Stimulated activated CD4-positive, alpha-beta T cell treated with anti-CD3 and anti-CD28 coated beads, TNF-alpha, amount 100 ng/mL, for 1 hour (primary cell): ENCODE data around the gene HRG.
"Not testable (repeated sequence)": the region's sequence is repeated elsewhere in the genome, so short reads cannot be mapped to it uniquely, and the experiment has no call there.

ENCODE experiments used
- DNase-seq, 3 donors: peaks; one replicate each; pipeline ENCODE4 v3.0.0-alpha.2; 2020; ENCODE audit warnings: low read depth in 3 of 3, low spot score in 1 of 3

The HRG gene

GRCh38 chr3:186680869-186681268 lies 15.1 kb downstream of the HRG start:
- no peak for DNase-seq

- no peak for DNase-seq
Observed at GRCh38 chr3:186682812-186683211, 17.0 kb downstream of the HRG start.

GRCh38 chr3:186683979-186684378 lies 18.2 kb downstream of the HRG start:
- no peak for DNase-seq

- not testable (repeated sequence) for DNase-seq
Observed at GRCh38 chr3:186686475-186686874, 20.7 kb downstream of the HRG start.

GRCh38 chr3:186687120-186687651 lies 21.4 kb downstream of the HRG start:
- DNase-seq = no peak

- not testable (repeated sequence) for DNase-seq
Observed at GRCh38 chr3:186690304-186690703, 24.5 kb downstream of the HRG start.

- DNase-seq = no peak
Observed at GRCh38 chr3:186691676-186692075, 25.9 kb downstream of the HRG start.

- no peak for DNase-seq
Observed at GRCh38 chr3:186693843-186694242, 28.0 kb downstream of the HRG start.

- DNase-seq = no peak
Observed at GRCh38 chr3:186694288-186695032, 28.6 kb downstream of the HRG start.

GRCh38 chr3:186696522-186696921 lies 30.7 kb downstream of the HRG start:
- no peak for DNase-seq

- DNase-seq = no peak
Observed at GRCh38 chr3:186697510-186697909, 31.7 kb downstream of the HRG start.

GRCh38 chr3:186700267-186700666 lies 34.5 kb downstream of the HRG start:
- DNase-seq = no peak

- not testable (repeated sequence) for DNase-seq
Observed at GRCh38 chr3:186702451-186702850, 36.6 kb downstream of the HRG start.

GRCh38 chr3:186705882-186706780 lies 40.3 kb downstream of the HRG start:
- peak in 1 of 3 donors; percentile 0 for DNase-seq

GRCh38 chr3:186708983-186709679 lies 43.3 kb downstream of the HRG start:
- DNase-seq = no peak

GRCh38 chr3:186710694-186711093 lies 44.9 kb downstream of the HRG start:
- not testable (repeated sequence) for DNase-seq

- no peak for DNase-seq
Observed at GRCh38 chr3:186713499-186713898, 47.7 kb downstream of the HRG start.

- no peak for DNase-seq
Observed at GRCh38 chr3:186717039-186717457, 51.2 kb downstream of the HRG start, which contains the start of gene KNG1. Gene KNG1 (plus strand): TSS chr3:186717359. CDS start chr3:186717543, 184 bp downstream.

- no peak for DNase-seq
Observed at GRCh38 chr3:186719945-186720739, 54.3 kb downstream of the HRG start.

GRCh38 chr3:186722457-186722856 lies 56.6 kb downstream of the HRG start:
- DNase-seq = no peak
